H9 (cell line): ENCODE results near the gene FTO. TPM values are rescaled to one million over a fixed set of nuclear protein-coding genes. Genes with fewer than 3 reads are reported as not detected.
A peak's percentile ranks its signal among the peaks of the same experiment; 100 is the strongest.

Experiments
- DNase-seq: peaks from one replicate; pipeline ENCODE4 v3.0.0-alpha.2; 2017
- H2AFZ ChIP-seq: one replicate; pipeline ENCODE4 v1.6.1; 2013; ENCODE audit warnings: mild to moderate bottlenecking, low read length, control low read depth, moderate library complexity
- H2AK5ac ChIP-seq: 2 replicates; pipeline ENCODE4 v1.6.1; 2013; ENCODE audit warnings: low read length, control low read depth, mixed read lengths; ENCODE audit not compliant: insufficient read length
- H2BK120ac ChIP-seq: one replicate; pipeline ENCODE4 v1.6.1; 2013; ENCODE audit warnings: low read depth, mild to moderate bottlenecking, low read length, control low read depth, inconsistent platforms; ENCODE audit not compliant: poor library complexity, severe bottlenecking
- H2BK12ac ChIP-seq: 2 replicates; pipeline ENCODE4 v1.6.1; 2013; ENCODE audit warnings: low read length, control low read depth, mixed read lengths, low read depth; ENCODE audit not compliant: insufficient read length
- H2BK15ac ChIP-seq: 2 replicates; pipeline ENCODE4 v1.6.1; 2013; ENCODE audit warnings: low read depth, low read length, control low read depth
- H2BK20ac ChIP-seq: one replicate; pipeline ENCODE4 v1.6.1; 2013; ENCODE audit warnings: low read depth, mild to moderate bottlenecking, low read length, control low read depth, inconsistent platforms; ENCODE audit not compliant: poor library complexity, severe bottlenecking
- H2BK5ac ChIP-seq: 2 replicates; pipeline ENCODE4 v1.6.1; 2013; ENCODE audit warnings: low read length, control low read depth, mixed read lengths; ENCODE audit not compliant: insufficient read length
- H3K14ac ChIP-seq: 2 replicates; pipeline ENCODE4 v1.6.1; 2013; ENCODE audit warnings: low read length, control low read depth; ENCODE audit not compliant: insufficient read depth
- H3K18ac ChIP-seq: 2 replicates; pipeline ENCODE4 v1.6.1; 2013; ENCODE audit warnings: low read depth, mild to moderate bottlenecking, mixed read lengths, low read length, control low read depth; ENCODE audit not compliant: insufficient read length
- H3K23ac ChIP-seq: 2 replicates; pipeline ENCODE4 v1.6.1; 2013; ENCODE audit warnings: low read length, control low read depth, mixed read lengths, low read depth; ENCODE audit not compliant: insufficient read length
- H3K23me2 ChIP-seq: 2 replicates; pipeline ENCODE4 v1.6.1; 2013; ENCODE audit warnings: low read depth, mild to moderate bottlenecking, mixed read lengths, low read length, control low read depth; ENCODE audit not compliant: insufficient read length, poor library complexity, severe bottlenecking
- H3K27ac ChIP-seq: 2 replicates; pipeline ENCODE4 v1.5.1; 2013; ENCODE audit warnings: low read length, control low read depth, mixed read lengths, low read depth; ENCODE audit not compliant: insufficient read length
- H3K27me3 ChIP-seq: 2 replicates; pipeline ENCODE4 v1.6.1; 2013; ENCODE audit warnings: low read length, control low read depth, inconsistent platforms; ENCODE audit not compliant: insufficient read depth
- H3K4ac ChIP-seq: 2 replicates; pipeline ENCODE4 v1.6.1; 2013; ENCODE audit warnings: low read depth, mild to moderate bottlenecking, control low read depth, inconsistent platforms, low read length, moderate library complexity
- H3K4me1 ChIP-seq: 2 replicates; pipeline ENCODE4 v1.6.1; 2013; ENCODE audit warnings: low read length, control low read depth, inconsistent platforms; ENCODE audit not compliant: insufficient read depth
- H3K4me2 ChIP-seq: 2 replicates; pipeline ENCODE4 v1.6.1; 2013; ENCODE audit warnings: low read length, control low read depth, mixed read lengths; ENCODE audit not compliant: insufficient read length, insufficient read depth
- H3K56ac ChIP-seq: 2 replicates; pipeline ENCODE4 v1.6.1; 2013; ENCODE audit warnings: low read depth, mild to moderate bottlenecking, mixed read lengths, low read length, control low read depth; ENCODE audit not compliant: insufficient read length
- H3K79me1 ChIP-seq: 2 replicates; pipeline ENCODE4 v1.6.1; 2013; ENCODE audit warnings: low read depth, mild to moderate bottlenecking, moderate library complexity, low read length, control low read depth, inconsistent platforms; ENCODE audit not compliant: insufficient read depth, poor library complexity, severe bottlenecking
- H3K79me2 ChIP-seq: 2 replicates; pipeline ENCODE4 v1.6.1; 2013; ENCODE audit warnings: low read length, control low read depth, inconsistent platforms; ENCODE audit not compliant: insufficient read depth
- H3K9ac ChIP-seq: 2 replicates; pipeline ENCODE4 v1.6.1; 2013; ENCODE audit warnings: low read length, control low read depth, mixed read lengths; ENCODE audit not compliant: insufficient read length; ENCODE audit errors: extremely low read depth
- H3K9me3 ChIP-seq: one replicate; pipeline ENCODE4 v1.6.1; 2013; ENCODE audit warnings: low read depth, low read length, inconsistent platforms; ENCODE audit not compliant: control insufficient read depth
- H3T11ph ChIP-seq: one replicate; pipeline ENCODE4 v1.6.1; 2013; ENCODE audit warnings: mild to moderate bottlenecking, low read length, control low read depth, inconsistent platforms
- H4K20me1 ChIP-seq: one replicate; pipeline ENCODE4 v1.6.1; 2013; ENCODE audit not compliant: control insufficient read depth, insufficient read length, insufficient read depth
- H4K5ac ChIP-seq: 2 replicates; pipeline ENCODE4 v1.6.1; 2013; ENCODE audit warnings: low read depth, mild to moderate bottlenecking, mixed read lengths, low read length, control low read depth; ENCODE audit not compliant: insufficient read length
- H4K8ac ChIP-seq: replicated peaks from 2 replicates; pipeline ENCODE4 v1.6.1; 2013; ENCODE audit warnings: low read length, control low read depth, mixed read lengths, low read depth; ENCODE audit not compliant: insufficient read length
- H4K91ac ChIP-seq: 2 replicates; pipeline ENCODE4 v1.6.1; 2013; ENCODE audit warnings: low read depth, mild to moderate bottlenecking, moderate library complexity, mixed read lengths, low read length, control low read depth; ENCODE audit not compliant: insufficient read length
- H3K27ac Mint-ChIP-seq, 3 experiments: 2 replicates in 2 of 3; 3 replicates in 1 of 3; pipeline ENCODE4 v1.8.0; 2020 to 2021; ENCODE audit warnings: mixed read lengths in 3 of 3, mild to moderate bottlenecking in 1 of 3, moderate library complexity in 1 of 3
- H3K27me3 Mint-ChIP-seq: 2 replicates; pipeline ENCODE4 v1.8.0; 2021; ENCODE audit warnings: low read depth, mild to moderate bottlenecking, moderate library complexity, mixed read lengths
- H3K36me3 Mint-ChIP-seq, 3 experiments: 2 replicates in 2 of 3; 3 replicates in 1 of 3; pipeline ENCODE4 v1.8.0; 2020 to 2021; ENCODE audit warnings: low read depth in 3 of 3, mixed read lengths in 3 of 3; ENCODE audit not compliant: insufficient read depth in 1 of 3
- H3K4me1 Mint-ChIP-seq, 2 experiments: 2 replicates each; pipeline ENCODE4 v1.8.0; 2020; ENCODE audit warnings: mixed read lengths in 2 of 2
- H3K4me3 Mint-ChIP-seq, 2 experiments: 2 replicates in 1 of 2; 3 replicates in 1 of 2; pipeline ENCODE4 v1.8.0; 2020 to 2021; ENCODE audit warnings: mild to moderate bottlenecking in 2 of 2, mixed read lengths in 2 of 2, moderate library complexity in 1 of 2
- H3K9me3 Mint-ChIP-seq, 2 experiments: 2 replicates in 1 of 2; 3 replicates in 1 of 2; pipeline ENCODE4 v1.8.0; 2020; ENCODE audit warnings: mild to moderate bottlenecking in 2 of 2, mixed read lengths in 2 of 2, moderate library complexity in 1 of 2
- CTCF ChIP-seq: fragments of 200-600 bp; sonication (generic); conservative IDR thresholded peaks from 3 replicates; pipeline ENCODE4 v1.8.0; 2021; ENCODE audit warnings: antibody characterized with exemption, mild to moderate bottlenecking
- WGBS: extraction: QIAGEN DNeasy Blood & Tissue Kit; methylation state at CpG from one replicate; pipeline ENCODE4 v1.1.7; 2013; ENCODE audit warnings: missing lambda C conversion rate, low lambda C conversion rate, mixed read lengths; ENCODE audit not compliant: insufficient read length; ENCODE audit errors: extremely low coverage; 5-methylcytosine and 5-hydroxymethylcytosine counted together
- total RNA-seq: library from RNA; stranded (reverse); gene quantifications from 2 replicates; pipeline ENCODE4 v1.2.1, GENCODE V29; 2021

The FTO gene
- total RNA-seq, 1 experiment from 2014 or later, result 67.9 TPM

GRCh38 chr16:53913099-53913870, 209.3 kb downstream of the FTO start:
- Histone ChIP-seq H3K14ac (no peak overlapping the region), H3T11ph (no peak overlapping the region), H4K91ac (no peak overlapping the region), H3K23me2 (no peaks in the 10 kb centered on the region), H2AK5ac (no peak overlapping the region), H2BK120ac (no peak overlapping the region), H3K4ac (no peak overlapping the region), H3K9me3 (no peaks in the 10 kb centered on the region), H2BK12ac (no peak overlapping the region), H2BK15ac (no peak overlapping the region), H3K56ac (no peak overlapping the region), H2BK20ac (no peak overlapping the region), H3K79me2 (no peaks in the 10 kb centered on the region), H4K8ac (no peak overlapping the region), H3K9ac (no peak overlapping the region), H3K27ac (no peak overlapping the region), H3K18ac (no peak overlapping the region), H3K4me1 (peaks cover 4% of the 10 kb centered on the region; the same call in 1 of the 2 replicates), H3K27me3 (no peaks in the 10 kb centered on the region), H3K23ac (no peak overlapping the region), H4K5ac (no peak overlapping the region), H2BK5ac (no peak overlapping the region), H4K20me1 (no peaks in the 10 kb centered on the region), H3K79me1 (no peaks in the 10 kb centered on the region), H2AFZ (no peak overlapping the region), H3K4me2 (no peak overlapping the region)
- Mint-ChIP-seq H3K36me3 (no peaks in the 10 kb centered on the region), H3K4me1 (peaks cover 23 to 31% of the 10 kb centered on the region in 2 experiments), H3K4me3 (no peak overlapping the region), H3K27me3 (no peaks in the 10 kb centered on the region), H3K27ac (peak overlapping the region in 1 of 3 experiments; percentile 32; a peak in 2 of 7 replicates), H3K9me3 (no peaks in the 10 kb centered on the region)
- no CpG with 5 or more reads among the region's 7 CpGs for WGBS
- TF ChIP-seq CTCF, result no peak
- DNase-seq, result no peak
